Adrenal gland (tissue), 5 donors: ENCODE data around the gene TES.

Experiments
- CTCF ChIP-seq, 6 experiments: fragments of 450-650 bp in 4 of 6; fragments of 200-600 bp in 2 of 6; sonication (generic) in 1 of 6; IDR thresholded peaks; 1 replicate in 5 of 6; 2 replicates in 1 of 6; pipeline versions ENCODE4 v1.5.1 to v1.8.0; 2016 to 2021; ENCODE audit warnings: antibody characterized with exemption in 6 of 6, mild to moderate bottlenecking in 2 of 6, moderate library complexity in 1 of 6
- POLR2A ChIP-seq, 2 donors: fragments of 450-650 bp; IDR thresholded peaks; one replicate each; pipeline ENCODE4 v1.6.1; 2017; ENCODE audit warnings: antibody characterized with exemption in 2 of 2, mild to moderate bottlenecking in 2 of 2, moderate library complexity in 1 of 2
- donor health status: DM: no; HTN: no; CAD: no.

GRCh38 chr7:116257156-116257555, 46.8 kb downstream of the TES start:
- TF ChIP-seq CTCF (IDR thresholded peaks at IDR 0.05): no peak
- TF ChIP-seq POLR2A (IDR thresholded peaks at IDR 0.05): no peak
